ENCODE data around the gene GABBR2.

Gene GABBR2

DNA sequence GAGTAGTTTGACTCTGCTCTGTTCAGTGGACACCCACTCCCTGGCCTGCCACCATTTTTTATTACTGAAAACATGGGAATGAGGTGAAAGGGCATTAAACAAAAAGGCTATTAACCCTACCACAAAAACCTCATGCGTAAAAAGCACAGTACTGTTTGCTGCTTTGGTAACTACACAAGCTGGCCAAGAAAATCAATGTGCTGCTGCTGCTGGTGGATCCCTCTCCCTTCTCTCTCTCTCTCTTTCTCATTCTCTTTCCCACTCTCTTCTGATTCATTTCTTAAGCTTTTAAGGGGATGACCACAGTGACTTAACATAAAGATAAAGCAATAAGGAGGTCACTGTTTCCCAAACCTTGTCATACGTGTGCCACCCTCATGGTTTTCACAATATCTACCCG lies 270.1 kb downstream of the GABBR2 start:
- DNase-seq (ENCODE audit: low read depth in 1 of 2, low spot score in 1 of 2), result no peak

DNA sequence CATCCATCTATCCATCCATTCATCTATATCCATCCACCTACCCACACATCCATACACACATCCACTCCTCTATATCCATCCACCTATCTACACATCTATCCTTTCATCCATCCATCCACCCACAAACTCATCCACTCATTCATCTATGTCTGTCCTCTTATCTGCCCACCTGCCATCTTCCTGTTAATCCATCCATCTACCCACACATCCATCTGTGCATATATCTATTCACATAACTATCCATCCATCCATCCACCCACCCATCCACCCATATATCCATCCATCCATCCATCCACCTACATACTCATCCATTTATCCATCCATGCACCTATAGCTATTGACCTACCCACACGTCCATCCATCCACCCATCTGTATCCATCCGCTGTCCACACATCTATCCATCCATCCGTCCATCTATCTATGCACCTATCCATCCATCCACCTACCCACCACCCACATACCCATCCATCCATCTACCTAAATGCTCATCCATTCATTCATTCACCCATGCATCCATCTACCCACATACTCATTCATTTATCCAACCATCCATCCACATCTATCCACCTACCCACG lies 271.2 kb downstream of the GABBR2 start:
- no peak for TF ChIP-seq JUND (IDR thresholded peaks at IDR 0.05; ENCODE audit: low read depth)
- DNase-seq (ENCODE audit: low read depth in 1 of 2, low spot score in 1 of 2), result no peak
- in situ Hi-C loops (cut with HindIII; ENCODE audit: low pct_unique_long_range_greater_than_20kb, low sequenced_read_pairs), result no loop called here

More for the DNA sequence above, 270.1 kb downstream of the GABBR2 start:
- in situ Hi-C loops (cut with HindIII; ENCODE audit: low pct_unique_long_range_greater_than_20kb, low sequenced_read_pairs), result no loop called here
- TF ChIP-seq JUND (IDR thresholded peaks at IDR 0.05; ENCODE audit: low read depth), result no peak

DNA sequence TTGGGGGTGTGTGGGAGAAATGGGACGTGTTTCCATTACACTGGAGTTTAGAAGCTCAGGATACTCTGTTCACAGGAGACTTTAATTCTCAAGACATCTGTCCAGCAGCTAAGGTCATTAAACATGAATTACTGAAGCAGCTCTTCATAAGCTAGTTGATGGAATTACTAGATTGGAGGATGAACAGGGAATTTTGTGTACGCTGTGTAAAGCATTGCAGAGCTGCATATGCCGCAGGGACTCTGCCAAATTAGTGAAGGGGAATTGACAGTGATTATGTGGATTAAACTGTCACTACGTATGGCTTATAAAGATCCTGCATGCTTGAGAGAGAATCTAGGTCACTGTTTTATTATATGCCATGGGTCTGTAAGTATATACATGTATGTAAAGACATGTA lies 275.8 kb downstream of the GABBR2 start:
- TF ChIP-seq JUND (IDR thresholded peaks at IDR 0.05; ENCODE audit: low read depth), result no peak
- in situ Hi-C loops (cut with HindIII; ENCODE audit: low pct_unique_long_range_greater_than_20kb, low sequenced_read_pairs), result no loop called here
- no peak for DNase-seq (ENCODE audit: low read depth in 1 of 2, low spot score in 1 of 2)

DNA sequence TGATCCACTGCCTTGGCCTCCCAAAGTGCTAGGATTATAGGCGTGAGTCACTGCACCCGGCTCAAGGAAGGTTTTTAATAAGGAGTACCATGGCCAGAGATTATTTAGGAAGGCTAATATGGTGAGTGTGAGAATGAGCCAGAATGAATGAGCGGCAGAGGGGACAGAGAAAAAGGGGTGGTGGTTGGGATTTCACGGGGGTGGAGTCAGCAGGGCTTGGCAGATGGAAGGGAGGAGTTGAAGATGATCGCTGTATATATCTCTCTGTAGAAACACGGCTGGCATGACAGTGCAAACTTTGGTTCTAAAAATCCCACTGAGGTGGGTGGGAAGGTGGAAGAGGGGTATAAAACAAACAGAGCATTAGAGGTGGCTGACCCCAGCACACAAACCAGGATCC lies 276.6 kb downstream of the GABBR2 start:
- in situ Hi-C loops (cut with HindIII; ENCODE audit: low pct_unique_long_range_greater_than_20kb, low sequenced_read_pairs), result no loop called here
- no peak for DNase-seq (ENCODE audit: low read depth in 1 of 2, low spot score in 1 of 2)
- no peak for TF ChIP-seq JUND (IDR thresholded peaks at IDR 0.05; ENCODE audit: low read depth)

DNA sequence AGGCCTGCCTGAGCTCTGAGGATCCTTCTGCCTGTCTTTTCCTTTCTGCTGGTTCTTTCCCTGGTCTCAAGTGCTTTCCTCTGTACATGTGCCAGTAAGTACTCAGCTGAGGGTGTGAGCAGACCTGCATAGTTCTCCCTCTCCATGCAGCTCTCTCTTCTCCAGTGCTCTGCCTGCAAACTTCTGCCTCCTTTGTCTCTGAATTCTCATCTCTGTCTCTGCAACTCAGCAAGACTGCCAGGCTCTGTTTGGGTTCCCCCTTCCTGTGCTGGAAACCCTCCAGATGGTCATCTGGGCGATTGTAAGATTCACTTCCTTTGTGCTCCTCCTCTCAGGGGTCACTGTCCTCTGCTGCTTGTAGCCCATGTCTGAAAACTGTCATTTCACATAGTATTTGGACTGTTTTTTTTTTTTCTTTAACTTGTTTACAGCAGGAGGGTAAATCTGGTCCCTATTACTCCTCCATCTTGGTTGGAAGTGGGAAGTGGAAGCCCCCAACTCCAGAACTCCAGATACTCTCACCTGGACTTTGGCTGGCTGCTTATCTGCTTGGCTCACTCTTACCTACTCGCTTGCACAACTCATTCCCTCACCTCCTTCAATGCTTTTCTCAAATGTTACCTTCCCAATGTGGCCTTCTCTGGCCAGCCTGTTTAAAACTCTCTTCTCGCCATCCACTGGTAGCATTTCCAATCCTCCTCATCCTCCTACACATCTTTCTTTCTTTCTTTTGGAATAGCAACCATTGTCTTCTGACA lies 278.0 kb downstream of the GABBR2 start:
- TF ChIP-seq JUND (IDR thresholded peaks at IDR 0.05; ENCODE audit: low read depth), result no peak
- DNase-seq (ENCODE audit: low read depth in 1 of 2, low spot score in 1 of 2), result no peak
- in situ Hi-C loops (cut with HindIII; ENCODE audit: low pct_unique_long_range_greater_than_20kb, low sequenced_read_pairs), result no loop called here

DNA sequence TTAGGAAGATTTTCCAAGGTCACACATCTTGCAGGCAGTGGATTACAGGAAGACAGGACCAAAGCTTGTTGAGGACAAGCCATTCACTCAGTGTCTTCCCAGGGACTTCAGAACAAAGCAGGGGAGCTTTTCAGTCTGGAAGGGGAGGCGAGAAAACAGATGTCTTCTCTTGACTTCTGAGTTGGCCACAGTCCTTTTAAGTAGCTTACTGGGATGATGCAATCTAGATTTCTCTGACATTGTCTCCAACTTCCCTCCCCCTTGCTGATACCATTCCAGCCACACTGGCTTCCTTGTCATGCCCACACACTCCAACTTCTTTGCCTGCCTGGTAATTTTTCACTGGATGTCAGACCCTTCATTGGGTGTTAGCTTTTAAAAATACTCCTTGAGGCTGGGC lies 279.1 kb downstream of the GABBR2 start:
- DNase-seq (ENCODE audit: low read depth in 1 of 2, low spot score in 1 of 2), result no peak
- TF ChIP-seq JUND (IDR thresholded peaks at IDR 0.05; ENCODE audit: low read depth), result no peak
- in situ Hi-C loops (cut with HindIII; ENCODE audit: low pct_unique_long_range_greater_than_20kb, low sequenced_read_pairs), result no loop called here

DNA sequence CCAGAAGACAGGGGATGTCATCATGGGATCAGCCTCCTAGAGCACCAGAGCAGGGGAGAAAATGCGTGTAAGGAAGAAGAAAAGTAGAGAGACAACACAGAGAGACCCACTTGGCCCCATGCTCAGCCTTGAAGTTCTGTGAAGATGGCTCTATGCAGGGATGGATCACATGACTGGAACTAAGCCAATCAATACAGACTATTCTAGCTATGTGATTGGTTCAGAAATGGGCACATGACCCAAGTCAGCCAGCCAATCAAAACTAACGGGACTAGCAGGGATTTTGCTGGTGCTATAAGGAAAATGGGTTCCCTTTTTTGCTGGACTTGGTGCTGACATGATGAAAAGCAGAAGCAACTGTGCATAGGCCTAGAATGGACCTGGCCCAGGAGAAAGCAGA lies 280.3 kb downstream of the GABBR2 start:
- no peak for TF ChIP-seq JUND (IDR thresholded peaks at IDR 0.05; ENCODE audit: low read depth)
- in situ Hi-C loops (cut with HindIII; ENCODE audit: low pct_unique_long_range_greater_than_20kb, low sequenced_read_pairs), result no loop called here
- DNase-seq (ENCODE audit: low read depth in 1 of 2, low spot score in 1 of 2), result no peak

DNA sequence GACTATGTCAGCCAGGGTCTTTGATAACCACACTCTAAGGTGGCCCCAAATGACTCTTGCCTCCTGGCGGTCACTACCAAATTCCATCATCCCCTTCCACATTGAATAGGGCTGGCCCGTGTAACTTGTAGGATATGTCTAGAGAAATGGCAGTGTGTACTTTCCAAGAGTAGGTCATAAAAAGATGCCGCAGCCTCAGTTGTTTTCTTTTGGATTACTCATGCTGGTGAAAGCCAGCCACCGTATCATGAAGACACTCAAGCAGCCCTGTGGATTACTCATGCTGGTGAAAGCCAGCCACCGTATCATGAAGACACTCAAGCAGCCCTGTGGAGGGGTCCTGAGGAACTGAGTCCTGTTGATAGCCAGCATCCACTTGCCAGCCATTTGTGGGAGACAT lies 281.2 kb downstream of the GABBR2 start:
- in situ Hi-C loops (cut with HindIII; ENCODE audit: low pct_unique_long_range_greater_than_20kb, low sequenced_read_pairs), result no loop called here
- DNase-seq (ENCODE audit: low read depth in 1 of 2, low spot score in 1 of 2), result no peak
- no peak for TF ChIP-seq JUND (IDR thresholded peaks at IDR 0.05; ENCODE audit: low read depth)

DNA sequence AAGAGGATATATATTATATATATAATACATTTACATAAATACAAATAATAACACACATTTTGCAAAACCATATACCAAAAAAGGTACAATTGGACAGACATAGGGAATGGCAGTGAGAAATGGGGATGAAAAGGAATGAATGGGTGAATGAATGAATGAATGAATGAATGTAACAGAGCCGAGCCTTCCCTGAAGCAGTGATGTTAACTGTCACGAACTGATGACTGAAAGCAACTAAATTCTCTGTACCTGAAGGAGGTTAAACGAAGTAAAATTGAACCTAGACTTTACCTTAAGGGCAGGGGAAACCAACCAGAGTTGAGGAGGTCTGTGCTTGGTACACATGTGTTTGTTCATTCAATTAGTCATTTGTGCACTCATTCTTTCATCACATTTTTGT lies 283.7 kb downstream of the GABBR2 start:
- no peak for TF ChIP-seq JUND (IDR thresholded peaks at IDR 0.05; ENCODE audit: low read depth)
- no peak for DNase-seq (ENCODE audit: low read depth in 1 of 2, low spot score in 1 of 2)
- in situ Hi-C loops (cut with HindIII; ENCODE audit: low pct_unique_long_range_greater_than_20kb, low sequenced_read_pairs), result no loop called here

DNA sequence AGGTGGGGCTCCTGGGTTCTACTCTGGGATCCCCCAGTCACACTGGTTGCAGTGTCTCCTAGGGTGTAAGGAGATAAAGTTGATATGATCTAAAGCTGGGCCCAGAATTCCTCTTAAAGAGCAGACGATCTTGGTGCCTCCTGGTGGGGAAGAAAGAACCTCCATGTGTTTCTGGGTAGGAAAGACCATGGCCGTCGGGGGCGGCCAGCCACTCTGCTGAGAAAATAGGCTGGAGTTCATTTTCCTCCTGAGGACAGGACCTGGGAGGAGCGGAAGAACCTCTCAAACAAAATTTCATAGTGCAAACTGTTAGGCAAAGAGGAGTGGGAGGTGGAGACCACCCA lies 289.5 kb downstream of the GABBR2 start:
- in situ Hi-C loops (cut with HindIII; ENCODE audit: low pct_unique_long_range_greater_than_20kb, low sequenced_read_pairs), result no loop called here
- TF ChIP-seq JUND (IDR thresholded peaks at IDR 0.05; ENCODE audit: low read depth), result no peak
- DNase-seq (ENCODE audit: low read depth in 1 of 2, low spot score in 1 of 2), result no peak

DNA sequence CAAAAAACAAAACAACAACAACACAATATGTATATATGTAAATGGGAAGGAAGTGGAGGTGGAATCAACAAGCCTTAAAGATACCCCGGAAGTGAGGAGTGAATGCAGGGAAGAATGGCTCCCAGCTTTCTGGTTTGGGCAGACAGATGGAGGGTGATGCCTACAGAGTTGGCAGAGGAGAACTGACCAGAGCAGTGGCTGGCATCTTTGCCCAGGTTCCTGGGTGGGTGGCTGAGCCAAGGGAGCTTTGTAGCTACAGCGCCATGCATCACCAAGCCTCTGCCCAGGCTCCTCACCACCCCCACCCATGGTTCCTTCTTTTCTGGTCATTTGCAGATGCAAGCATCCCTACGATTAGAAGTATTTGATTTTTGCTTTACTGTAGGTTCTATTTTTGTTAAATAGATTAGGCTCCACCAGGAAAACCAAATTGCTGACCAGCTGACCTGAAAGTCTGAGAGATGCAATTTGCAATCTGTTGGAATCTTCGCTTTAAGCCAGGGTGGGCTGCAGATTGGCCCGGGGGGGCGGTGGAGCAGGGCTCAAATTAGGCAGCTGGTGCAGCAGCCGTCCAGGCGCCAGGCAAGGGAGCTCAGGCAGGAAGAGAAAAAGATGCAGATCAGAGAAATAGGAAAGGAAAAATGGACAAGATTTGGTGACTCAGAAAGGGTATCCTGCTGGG lies 290.0 kb downstream of the GABBR2 start:
- in situ Hi-C loops (cut with HindIII; ENCODE audit: low pct_unique_long_range_greater_than_20kb, low sequenced_read_pairs), result no loop called here
- no peak for DNase-seq (ENCODE audit: low read depth in 1 of 2, low spot score in 1 of 2)
- no peak for TF ChIP-seq JUND (IDR thresholded peaks at IDR 0.05; ENCODE audit: low read depth)

DNA sequence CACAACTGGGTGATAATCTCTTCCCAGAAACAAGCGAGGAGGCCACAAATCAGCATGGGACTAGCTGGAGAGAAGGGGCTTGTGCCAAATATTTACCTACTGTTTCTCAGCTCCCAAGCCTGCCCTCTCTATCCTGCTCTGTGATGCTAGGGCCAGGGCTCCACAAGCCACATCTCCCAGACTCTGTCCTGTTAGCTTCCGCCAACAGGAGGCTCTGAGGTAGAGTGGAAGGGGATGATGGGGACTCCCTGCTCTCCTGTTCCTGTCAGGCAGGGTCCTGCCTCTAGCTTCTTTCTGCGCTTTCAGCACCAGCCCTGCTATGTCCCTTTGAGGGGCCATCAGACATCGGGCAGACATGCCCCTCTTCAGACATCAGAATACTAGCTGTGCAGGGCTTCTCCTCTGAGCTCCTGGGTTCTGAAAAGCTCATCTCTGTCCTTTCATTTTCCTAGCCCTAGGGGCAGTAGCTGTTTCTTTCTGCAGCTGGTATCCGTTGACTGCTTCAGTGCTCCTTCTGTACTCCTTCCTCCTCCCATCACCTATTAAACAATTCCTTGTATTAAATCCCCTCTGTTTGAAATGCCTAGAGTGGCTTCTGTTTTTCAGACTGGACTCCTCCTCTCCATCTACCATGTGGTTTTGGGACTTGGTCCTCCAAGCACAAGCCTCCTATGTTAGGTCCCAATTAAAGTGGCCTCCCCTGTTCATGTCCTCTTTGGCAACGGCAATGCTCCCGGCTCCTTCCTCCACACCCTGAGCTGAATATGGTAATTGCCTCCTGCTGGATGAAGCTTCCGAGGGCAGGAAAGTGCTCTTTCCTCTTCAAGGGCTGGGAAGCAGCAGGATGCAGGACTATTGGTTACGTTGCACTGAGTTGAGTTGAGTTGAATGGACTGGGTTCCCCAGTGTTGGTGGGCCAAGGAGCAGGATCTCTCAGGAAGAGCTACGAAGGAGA lies 292.2 kb downstream of the GABBR2 start:
- no peak for DNase-seq (ENCODE audit: low read depth in 1 of 2, low spot score in 1 of 2)
- in situ Hi-C loops (cut with HindIII; ENCODE audit: low pct_unique_long_range_greater_than_20kb, low sequenced_read_pairs), result no loop called here
- TF ChIP-seq JUND (IDR thresholded peaks at IDR 0.05; ENCODE audit: low read depth), result no peak

Data from T47D (cell line).